Breast epithelium (tissue), 3 donors: ENCODE data around the gene LYSMD3.

Experiments used
- POLR2A ChIP-seq: fragments of 450-650 bp; IDR thresholded peaks from one replicate; pipeline ENCODE4 v1.6.1; 2016; ENCODE audit warnings: antibody characterized with exemption, mild to moderate bottlenecking, moderate library complexity
- POLR2AphosphoS5 ChIP-seq, 3 donors: sonication (generic); formaldehyde crosslinking; IDR thresholded peaks; one replicate each; pipeline ENCODE4 v1.6.1; 2017; ENCODE audit warnings: antibody characterized with exemption in 3 of 3
- TF ChIP-seq, protein P1 (sequence below), 3 donors: fragments of 450-650 bp; IDR thresholded peaks; one replicate each; pipeline ENCODE4 v1.5.1; 2016 to 2017; ENCODE audit warnings: antibody characterized with exemption in 3 of 3, mild to moderate bottlenecking in 3 of 3, moderate library complexity in 3 of 3

DNA sequence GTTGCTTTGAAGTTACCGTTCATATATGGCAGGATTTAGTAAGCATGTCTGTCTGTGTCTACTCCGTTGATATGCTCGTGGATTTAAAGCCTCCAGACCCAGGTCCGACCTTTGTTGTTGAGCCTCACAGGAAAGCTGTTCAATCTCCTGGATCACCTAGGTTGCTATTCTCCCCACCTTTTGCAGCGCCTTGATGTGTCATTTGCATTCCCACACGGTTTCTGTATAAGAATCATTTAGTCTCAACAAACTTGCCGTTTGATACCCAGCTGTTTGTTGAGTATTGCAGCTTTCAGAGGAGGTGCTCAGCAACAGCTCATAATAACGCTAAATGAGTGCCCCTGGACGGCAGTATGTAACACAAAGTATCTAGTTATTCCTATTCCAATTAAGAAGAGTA, 28.0 kb upstream of the LYSMD3 start:
- TF ChIP-seq, protein P1, sequence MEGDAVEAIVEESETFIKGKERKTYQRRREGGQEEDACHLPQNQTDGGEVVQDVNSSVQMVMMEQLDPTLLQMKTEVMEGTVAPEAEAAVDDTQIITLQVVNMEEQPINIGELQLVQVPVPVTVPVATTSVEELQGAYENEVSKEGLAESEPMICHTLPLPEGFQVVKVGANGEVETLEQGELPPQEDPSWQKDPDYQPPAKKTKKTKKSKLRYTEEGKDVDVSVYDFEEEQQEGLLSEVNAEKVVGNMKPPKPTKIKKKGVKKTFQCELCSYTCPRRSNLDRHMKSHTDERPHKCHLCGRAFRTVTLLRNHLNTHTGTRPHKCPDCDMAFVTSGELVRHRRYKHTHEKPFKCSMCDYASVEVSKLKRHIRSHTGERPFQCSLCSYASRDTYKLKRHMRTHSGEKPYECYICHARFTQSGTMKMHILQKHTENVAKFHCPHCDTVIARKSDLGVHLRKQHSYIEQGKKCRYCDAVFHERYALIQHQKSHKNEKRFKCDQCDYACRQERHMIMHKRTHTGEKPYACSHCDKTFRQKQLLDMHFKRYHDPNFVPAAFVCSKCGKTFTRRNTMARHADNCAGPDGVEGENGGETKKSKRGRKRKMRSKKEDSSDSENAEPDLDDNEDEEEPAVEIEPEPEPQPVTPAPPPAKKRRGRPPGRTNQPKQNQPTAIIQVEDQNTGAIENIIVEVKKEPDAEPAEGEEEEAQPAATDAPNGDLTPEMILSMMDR (IDR thresholded peaks at IDR 0.05), result no peak
- TF ChIP-seq POLR2A (no peak), POLR2AphosphoS5 (IDR thresholded peaks at IDR 0.05) (no peak)
